Coronary artery (tissue), 2 donors: Measurements from ENCODE around the gene KRT6C.
A peak's percentile ranks its signal among the peaks of the same experiment; 100 is the strongest.
"Not testable (repeated sequence)": the region's sequence is repeated elsewhere in the genome, so short reads cannot be mapped to it uniquely, and the experiment has no call there.

Source experiments
- DNase-seq: peaks from one replicate; pipeline ENCODE4 v3.0.0-alpha.2; 2017; ENCODE audit warnings: low spot score
- H3K27ac ChIP-seq, 2 donors: fragments of 200-600 bp; sonication (generic); one replicate each; pipeline ENCODE4 v1.5.1; 2016 to 2019
- H3K4me3 ChIP-seq: fragments of 200-600 bp; sonication (generic); 2 replicates; pipeline ENCODE4 v1.5.1; 2016; ENCODE audit warnings: mild to moderate bottlenecking, moderate library complexity
- TF ChIP-seq, protein P1 (sequence below): fragments of 200-600 bp; sonication (generic); IDR thresholded peaks from one replicate; pipeline ENCODE4 v1.5.1; 2019; ENCODE audit warnings: antibody characterized with exemption

The KRT6C gene

DNA sequence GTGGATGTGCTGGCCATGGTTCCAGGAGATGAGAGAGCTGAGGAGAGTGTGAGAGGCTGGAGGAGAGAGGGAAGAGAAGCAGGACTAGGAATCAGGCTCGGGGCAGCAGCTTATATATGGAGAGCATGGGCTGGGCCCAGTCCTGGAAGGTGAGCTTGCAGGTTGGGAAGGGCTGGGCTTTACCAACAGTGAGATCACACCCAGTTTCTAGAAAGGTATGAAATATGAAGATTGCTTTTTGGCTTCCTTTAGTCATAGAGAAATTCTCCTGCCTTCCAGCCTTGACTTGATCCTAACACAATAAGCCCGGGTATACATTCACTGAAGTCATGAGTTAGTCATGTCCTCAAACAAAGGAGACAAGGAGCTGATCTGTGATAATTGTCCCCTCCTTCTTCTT lies 19.6 kb upstream of the KRT6C start, which contains the start of gene KRT6A:
Gene KRT6A, minus strand, starts transcription at position 86 of the 400 bp plus-strand sequence. Its CDS starts 69 bp downstream, at position 17.
- no peak within 1 kb of the TSS for H3K4me3 ChIP-seq
- no peak for DNase-seq
- H3K27ac ChIP-seq, result peak within 1 kb of the TSS in 1 of 2 donors; percentile 35
- TF ChIP-seq, protein P1, sequence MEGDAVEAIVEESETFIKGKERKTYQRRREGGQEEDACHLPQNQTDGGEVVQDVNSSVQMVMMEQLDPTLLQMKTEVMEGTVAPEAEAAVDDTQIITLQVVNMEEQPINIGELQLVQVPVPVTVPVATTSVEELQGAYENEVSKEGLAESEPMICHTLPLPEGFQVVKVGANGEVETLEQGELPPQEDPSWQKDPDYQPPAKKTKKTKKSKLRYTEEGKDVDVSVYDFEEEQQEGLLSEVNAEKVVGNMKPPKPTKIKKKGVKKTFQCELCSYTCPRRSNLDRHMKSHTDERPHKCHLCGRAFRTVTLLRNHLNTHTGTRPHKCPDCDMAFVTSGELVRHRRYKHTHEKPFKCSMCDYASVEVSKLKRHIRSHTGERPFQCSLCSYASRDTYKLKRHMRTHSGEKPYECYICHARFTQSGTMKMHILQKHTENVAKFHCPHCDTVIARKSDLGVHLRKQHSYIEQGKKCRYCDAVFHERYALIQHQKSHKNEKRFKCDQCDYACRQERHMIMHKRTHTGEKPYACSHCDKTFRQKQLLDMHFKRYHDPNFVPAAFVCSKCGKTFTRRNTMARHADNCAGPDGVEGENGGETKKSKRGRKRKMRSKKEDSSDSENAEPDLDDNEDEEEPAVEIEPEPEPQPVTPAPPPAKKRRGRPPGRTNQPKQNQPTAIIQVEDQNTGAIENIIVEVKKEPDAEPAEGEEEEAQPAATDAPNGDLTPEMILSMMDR, result no peak

DNA sequence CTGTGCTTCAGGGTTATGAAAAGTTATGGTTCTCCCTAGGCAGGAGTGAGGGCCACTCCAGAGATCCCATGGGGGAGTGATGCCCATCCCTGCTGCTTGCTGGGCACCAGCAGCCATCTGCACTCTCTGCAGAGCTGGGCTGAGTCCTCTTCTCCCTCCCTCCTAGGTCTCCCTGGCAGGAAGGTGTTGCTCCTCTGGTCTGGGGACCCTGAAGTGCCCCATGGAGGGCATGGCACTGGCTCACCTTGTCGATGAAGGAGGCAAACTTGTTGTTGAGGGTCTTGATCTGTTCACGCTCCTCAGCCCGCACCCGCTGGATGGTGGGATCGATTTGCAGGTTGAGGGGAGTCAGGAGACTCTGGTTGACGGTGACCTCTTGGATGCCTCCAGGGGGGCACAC lies 18.8 kb upstream of the KRT6C start:
- not testable (repeated sequence) for DNase-seq

DNA sequence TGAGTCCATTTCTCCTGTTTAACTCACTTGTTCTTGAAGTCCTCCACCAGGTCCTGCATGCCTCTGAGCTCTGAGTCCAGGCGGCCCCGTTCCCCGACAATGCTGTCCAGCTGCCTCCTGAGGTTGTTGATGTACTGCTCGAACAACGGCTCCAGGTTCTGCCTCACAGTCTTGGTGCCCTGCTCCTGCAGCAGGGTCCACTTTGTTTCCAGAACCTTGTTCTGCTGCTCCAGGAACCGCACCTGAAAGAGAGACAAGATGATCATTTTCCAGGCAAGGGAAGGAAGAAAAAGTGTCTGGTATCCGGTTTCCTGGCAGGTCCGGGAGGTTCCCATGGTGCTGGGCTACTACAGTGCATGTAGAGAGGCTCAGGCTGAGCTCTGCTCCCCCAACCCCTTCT lies 17.9 kb upstream of the KRT6C start:
- H3K4me3 ChIP-seq, DNase-seq, H3K27ac ChIP-seq: not testable (repeated sequence)

More for the DNA sequence above, 18.8 kb upstream of the KRT6C start:
- not testable (repeated sequence) for H3K27ac ChIP-seq, H3K4me3 ChIP-seq

DNA sequence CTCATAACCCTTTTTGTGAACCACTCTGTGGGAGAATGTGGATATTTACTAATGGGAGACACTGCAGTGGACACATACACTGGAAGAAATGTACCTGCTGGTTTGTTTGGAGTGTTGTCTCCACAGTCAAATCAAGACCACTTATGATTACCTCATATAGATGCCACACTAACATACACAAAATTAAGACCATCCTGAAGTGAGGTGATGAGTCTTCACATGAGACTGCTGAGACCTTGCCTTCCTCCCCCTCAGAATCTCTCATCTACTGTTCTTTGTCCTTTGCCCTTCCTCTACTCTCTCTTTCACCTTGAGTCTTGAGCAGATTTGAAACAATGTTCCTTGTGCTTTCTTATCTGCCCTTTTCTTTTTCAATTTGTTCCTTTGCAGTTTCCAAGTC lies 15.1 kb upstream of the KRT6C start:
- TF ChIP-seq, protein P1, result no peak
- H3K4me3 ChIP-seq, result no peak overlapping the region
- no peak for DNase-seq
- no peak overlapping the region for H3K27ac ChIP-seq

DNA sequence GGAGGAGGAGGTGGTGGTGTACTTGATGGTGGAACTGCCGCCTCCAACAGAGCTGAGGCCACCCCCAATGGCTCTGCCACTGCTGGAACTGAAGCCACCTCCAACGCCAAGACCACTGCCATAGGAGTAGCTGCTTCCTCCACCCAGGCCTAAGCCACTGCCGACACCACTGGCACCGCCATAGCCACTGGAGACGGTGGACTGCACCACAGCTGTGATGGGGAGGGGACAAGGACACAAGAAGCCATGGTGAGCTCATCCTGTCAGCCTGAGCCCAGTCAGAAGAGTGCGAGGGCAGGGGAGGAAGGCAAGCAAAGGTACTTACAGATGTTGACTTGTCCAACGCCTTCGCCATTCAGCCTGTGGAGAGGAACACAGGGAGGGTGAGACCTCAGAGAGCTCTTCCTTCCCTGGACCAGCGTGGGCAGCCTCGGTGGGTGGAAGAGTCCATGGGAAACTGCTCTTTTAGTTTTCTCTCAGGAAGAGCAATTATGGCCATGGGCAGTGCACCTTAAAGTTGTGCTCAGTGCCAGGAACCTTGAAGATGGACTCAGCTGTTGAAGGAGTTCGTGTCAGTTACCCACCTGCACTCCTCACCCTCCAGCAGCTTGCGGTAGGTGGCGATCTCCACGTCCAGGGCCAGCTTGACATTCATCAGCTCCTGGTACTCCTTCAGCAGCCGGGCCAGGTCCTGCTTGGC lies 14.3 kb upstream of the KRT6C start:
- DNase-seq, result peak; percentile 71
- H3K27ac ChIP-seq, H3K4me3 ChIP-seq: not testable (repeated sequence)

DNA sequence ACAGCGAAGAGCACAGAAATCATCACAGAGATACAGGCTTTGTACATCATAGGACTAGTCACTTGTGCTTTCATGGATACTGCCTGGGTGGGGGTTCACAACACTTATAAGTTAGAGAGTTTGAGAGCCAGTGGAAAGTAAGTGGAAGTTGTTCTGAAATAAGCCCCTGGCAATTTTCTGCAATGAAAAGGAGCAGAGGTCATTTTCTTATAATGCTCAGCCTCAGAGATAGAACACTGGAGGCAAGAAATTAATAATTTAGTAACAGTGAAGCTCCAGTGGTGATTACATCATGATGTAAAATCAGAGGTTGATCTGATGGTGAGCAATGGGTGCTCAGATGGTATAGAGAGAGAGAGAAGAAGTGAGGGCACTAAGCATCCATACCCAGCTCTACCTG lies 13.6 kb upstream of the KRT6C start:
- H3K4me3 ChIP-seq, result no peak overlapping the region
- no peak overlapping the region for H3K27ac ChIP-seq
- DNase-seq, result no peak
- TF ChIP-seq, protein P1, result no peak

DNA sequence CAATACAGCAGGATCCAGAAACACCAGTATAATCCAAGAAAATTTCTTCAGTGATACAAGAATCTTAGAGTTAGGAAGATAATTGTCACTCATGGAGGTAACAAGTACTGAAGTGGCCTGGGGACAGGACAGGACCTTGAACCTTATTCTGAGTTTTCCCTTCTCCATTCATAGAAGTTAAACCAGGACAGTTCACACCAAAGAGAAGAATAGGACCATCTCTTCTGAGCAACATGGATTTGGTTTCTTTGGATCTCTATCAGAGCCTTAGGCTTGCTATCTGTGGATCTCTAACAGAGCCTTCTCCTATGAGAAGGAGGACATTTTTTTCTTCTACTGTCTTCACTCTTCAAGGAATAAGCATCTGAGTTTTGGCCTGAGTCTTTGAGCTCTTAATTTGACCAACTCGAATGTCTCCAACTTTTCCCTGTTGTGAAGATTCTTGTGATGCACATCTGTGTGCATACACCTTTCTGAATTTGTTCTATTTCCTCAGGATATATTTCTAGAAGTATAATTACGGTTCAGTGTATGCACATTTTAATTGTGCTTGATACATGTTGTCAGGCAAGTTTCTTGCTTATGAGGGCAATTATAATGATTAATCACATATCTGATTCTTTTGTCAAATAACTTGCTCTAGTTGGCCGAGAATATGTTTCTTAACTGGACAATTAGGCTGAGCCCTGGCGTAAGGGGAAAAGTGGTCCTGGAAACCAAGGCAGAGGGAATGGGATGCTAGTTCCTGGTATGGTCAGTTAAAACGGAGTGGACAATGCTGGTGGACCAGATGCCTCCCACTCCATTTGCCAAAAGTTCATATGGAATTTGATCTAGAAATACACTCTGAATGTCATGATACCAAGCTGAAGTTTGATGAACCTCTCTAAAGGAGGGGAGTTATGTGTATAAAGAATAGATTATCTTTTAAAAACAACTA lies 12.8 kb upstream of the KRT6C start:
- DNase-seq, result no peak
- TF ChIP-seq, protein P1, result no peak
- H3K27ac ChIP-seq, result no peak overlapping the region
- H3K4me3 ChIP-seq, result no peak overlapping the region

DNA sequence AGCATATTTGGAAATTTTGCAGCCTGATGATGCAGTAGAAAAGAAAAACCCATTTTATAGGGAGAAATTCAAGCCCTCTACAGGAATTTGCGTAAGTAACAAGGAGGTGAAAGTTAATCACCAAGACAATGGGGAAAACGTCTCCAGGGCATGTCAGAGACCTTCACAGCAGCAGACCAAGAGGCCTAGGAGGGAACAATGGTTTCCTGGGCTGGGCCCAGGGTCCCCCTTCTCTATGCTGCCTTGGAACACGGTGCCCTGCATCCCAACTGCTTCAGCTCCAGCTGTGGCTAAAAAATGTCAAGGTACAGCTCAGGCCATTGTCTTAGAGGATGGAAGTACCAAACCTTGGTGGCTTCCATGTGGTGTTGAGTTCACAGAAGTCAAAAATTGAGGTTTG lies 6.5 kb upstream of the KRT6C start:
- DNase-seq, result no peak
- H3K4me3 ChIP-seq, result no peak overlapping the region
- TF ChIP-seq, protein P1, result no peak
- no peak overlapping the region for H3K27ac ChIP-seq
